NCI-H128 (cell line): ENCODE data around the gene MYL4.
"Not testable (repeated sequence)": the region's sequence is repeated elsewhere in the genome, so short reads cannot be mapped to it uniquely, and the experiment has no call there.

Experiments
- DNase-seq: peaks from one replicate; lab custom pipeline; 2025; ENCODE audit not compliant: unreplicated experiment; lab: John Stamatoyannopoulos, UW

Gene MYL4

GRCh38 chr17:47208744-47209488 is at the start of gene MYL4:
MYL4 (plus strand) TSS chr17:47209348; CDS start chr17:47209423, 75 bp downstream.
- no peak for DNase-seq

- no peak for DNase-seq
Measured at GRCh38 chr17:47162013-47162622, 47.0 kb upstream of the MYL4 start.

- DNase-seq, result no peak
Measured at GRCh38 chr17:47164263-47164662, 44.9 kb upstream of the MYL4 start.

GRCh38 chr17:47165137-47165536 is 44.0 kb upstream of the MYL4 start:
- DNase-seq, result no peak

GRCh38 chr17:47166854-47167253 is 42.3 kb upstream of the MYL4 start:
- not testable (repeated sequence) for DNase-seq

- DNase-seq, result not testable (repeated sequence)
Measured at GRCh38 chr17:47168896-47169295, 40.3 kb upstream of the MYL4 start.

GRCh38 chr17:47170710-47171109 is 38.4 kb upstream of the MYL4 start:
- DNase-seq, result no peak

GRCh38 chr17:47172696-47173565 is 36.2 kb upstream of the MYL4 start:
- no peak for DNase-seq

- DNase-seq, result not testable (repeated sequence)
Measured at GRCh38 chr17:47174823-47175222, 34.3 kb upstream of the MYL4 start.

- no peak for DNase-seq
Measured at GRCh38 chr17:47176389-47176826, 32.7 kb upstream of the MYL4 start.

- DNase-seq, result no peak
Measured at GRCh38 chr17:47177261-47177660, 31.9 kb upstream of the MYL4 start.

GRCh38 chr17:47179141-47179540 is 30.0 kb upstream of the MYL4 start:
- no peak for DNase-seq

- DNase-seq, result no peak
Measured at GRCh38 chr17:47180337-47180736, 28.8 kb upstream of the MYL4 start.

- DNase-seq, result not testable (repeated sequence)
Measured at GRCh38 chr17:47180988-47181387, 28.2 kb upstream of the MYL4 start.

GRCh38 chr17:47184681-47185080 is 24.5 kb upstream of the MYL4 start:
- DNase-seq, result no peak

GRCh38 chr17:47188271-47188875 is 20.8 kb upstream of the MYL4 start:
- DNase-seq, result no peak

GRCh38 chr17:47188876-47189731 is 20.0 kb upstream of the MYL4 start, which contains the start of gene CDC27:
CDC27 (minus strand) TSS chr17:47189295; CDS start chr17:47189172, 123 bp downstream.
- DNase-seq, result peak; percentile 98

- DNase-seq, result no peak
Measured at GRCh38 chr17:47189732-47190237, 19.4 kb upstream of the MYL4 start.

GRCh38 chr17:47190243-47190642 is 18.9 kb upstream of the MYL4 start:
- no peak for DNase-seq

GRCh38 chr17:47190770-47191169 is 18.4 kb upstream of the MYL4 start:
- no peak for DNase-seq
